ENCODE data around the gene ZNF408. TPM values are rescaled to one million over a fixed set of nuclear protein-coding genes. Genes with fewer than 3 reads are reported as not detected.

The ZNF408 gene
- polyA plus RNA-seq, 1 of the 3 experiments (the other 2 are of a cell fraction) = 7.1 TPM

- Histone ChIP-seq H4K20me1 (ENCODE audit: insufficient read depth) (no peaks in the 10 kb centered on the region), H3K9me2 (no peaks in the 10 kb centered on the region), H3K4me1 (ENCODE audit: control insufficient read depth in 1 of 2, insufficient read depth in 2 of 2, low read depth in 1 of 2, low read length in 1 of 2) (peaks cover 0 to 15% of the 10 kb centered on the region in 2 experiments; a peak in 1 of 4 replicates), H3K4me2 (no peak overlapping the region), H3F3A (replicated peaks; ENCODE audit: insufficient read depth) (peaks cover 4% of the 10 kb centered on the region), H3K79me2 (ENCODE audit: insufficient read depth) (no peaks in the 10 kb centered on the region), H3K36me3 (replicated peaks in 1 of 2; ENCODE audit: control insufficient read depth in 1 of 2, insufficient read depth in 2 of 2, low read length in 1 of 2) (peaks cover 19 to 62% of the 10 kb centered on the region in 2 experiments), H3K27ac (ENCODE audit: low read depth in 2 of 2, low read length in 1 of 2) (no peak overlapping the region), H2AFZ (ENCODE audit: low read depth) (no peak overlapping the region), H3K9ac (no peak overlapping the region), H3K27me3 (ENCODE audit: insufficient read depth) (no peaks in the 10 kb centered on the region), H3K9me3 (no peaks in the 10 kb centered on the region), H3K4me3 (ENCODE audit: low read depth in 2 of 2, low read length in 1 of 2) (no peak overlapping the region)
- TF ChIP-seq REST (IDR thresholded peaks at IDR 0.05; ENCODE audit: low read depth, low read length) = no peak
- TF ChIP-seq SMC3 (IDR thresholded peaks at IDR 0.05; ENCODE audit: low read depth, low read length) = no peak
- TF ChIP-seq MXI1 (IDR thresholded peaks at IDR 0.05; ENCODE audit: low read depth, low read length) = no peak
- no peak for TF ChIP-seq POLR2AphosphoS5 (IDR thresholded peaks at IDR 0.05; ENCODE audit: low read depth, low read length)
- TF ChIP-seq RFX5 (IDR thresholded peaks at IDR 0.05; ENCODE audit: low read length) = no peak
- TF ChIP-seq RCOR1 (IDR thresholded peaks at IDR 0.05; ENCODE audit: low read length) = no peak
- no peak for DNase-seq
- POLR2A ChIA-PET = no interaction called here
- CTCF ChIA-PET = no interaction called here
- WGBS (ENCODE audit: low lambda C conversion rate) = 98% methylated on average over 8 of the region's 8 CpGs
These were observed 23.7 kb upstream of the ZNF408 start for GRCh38 chr11:46677169-46677568.

- Histone ChIP-seq H3K9me3 (no peaks in the 10 kb centered on the region), H3K79me2 (ENCODE audit: insufficient read depth) (no peaks in the 10 kb centered on the region; the same call in 1 of the 2 replicates), H3K4me2 (no peak overlapping the region), H3K4me3 (ENCODE audit: low read depth in 2 of 2, low read length in 1 of 2) (no peak overlapping the region), H2AFZ (ENCODE audit: low read depth) (no peak overlapping the region), H3K36me3 (replicated peaks in 1 of 2; ENCODE audit: control insufficient read depth in 1 of 2, insufficient read depth in 2 of 2, low read length in 1 of 2) (peaks cover 9 to 52% of the 10 kb centered on the region in 2 experiments), H3K27me3 (ENCODE audit: insufficient read depth) (no peaks in the 10 kb centered on the region), H3K9ac (no peak overlapping the region), H3K9me2 (no peaks in the 10 kb centered on the region), H4K20me1 (ENCODE audit: insufficient read depth) (no peaks in the 10 kb centered on the region), H3K27ac (ENCODE audit: low read depth in 2 of 2, low read length in 1 of 2) (no peak overlapping the region), H3F3A (replicated peaks; ENCODE audit: insufficient read depth) (peaks cover 4% of the 10 kb centered on the region), H3K4me1 (ENCODE audit: control insufficient read depth in 1 of 2, insufficient read depth in 2 of 2, low read depth in 1 of 2, low read length in 1 of 2) (peaks cover 0 to 15% of the 10 kb centered on the region in 2 experiments; a peak in 1 of 4 replicates)
- POLR2A ChIA-PET = interaction anchor here (0.9 kb wide), 1 partner anchor 29 kb away, joined by 4 read pairs; no protein-coding TSS in a partner anchor
- CTCF ChIA-PET = interaction anchor here (0.6 to 1.6 kb wide), 3 partner anchors 9 to 19 kb away, joined by 3 to 4 read pairs (median 3); no protein-coding TSS in a partner anchor
- DNase-seq = no peak
- WGBS (ENCODE audit: low lambda C conversion rate) = 82% methylated on average over 8 of the region's 10 CpGs
- TF ChIP-seq JUND (IDR thresholded peaks at IDR 0.05) = no peak
- TF ChIP-seq CHD2 (IDR thresholded peaks at IDR 0.05; ENCODE audit: low read length, partially characterized antibody) = no peak
- no peak for TF ChIP-seq FOXJ3 (CRISPR knock-in tag; IDR thresholded peaks at IDR 0.05)
- no peak for TF ChIP-seq TAF1 (IDR thresholded peaks at IDR 0.05; ENCODE audit: borderline replicate concordance, low read depth, low read length)
- TF ChIP-seq FOSL2 (IDR thresholded peaks at IDR 0.05; ENCODE audit: borderline replicate concordance, low read depth) = no peak
- no peak for TF ChIP-seq ELF1 (IDR thresholded peaks at IDR 0.05)
- no peak for TF ChIP-seq USF2 (IDR thresholded peaks at IDR 0.05; ENCODE audit: borderline replicate concordance, low read depth, low read length)
- no peak for TF ChIP-seq RAD21 (IDR thresholded peaks at IDR 0.05; ENCODE audit: low read length)
- no peak for TF ChIP-seq EZH2phosphoT487 (IDR thresholded peaks at IDR 0.05; ENCODE audit: borderline replicate concordance, low read depth)
- no peak for TF ChIP-seq USF1 (IDR thresholded peaks at IDR 0.05; ENCODE audit: borderline replicate concordance, low read depth)
- TF ChIP-seq REST (IDR thresholded peaks at IDR 0.05; ENCODE audit: low read depth, low read length) = no peak
- TF ChIP-seq EP300 (IDR thresholded peaks at IDR 0.05; ENCODE audit: borderline replicate concordance in 1 of 2, low read depth in 1 of 2, low read length in 1 of 2) = no peak
- no peak for TF ChIP-seq MEF2A (IDR thresholded peaks at IDR 0.05; ENCODE audit: borderline replicate concordance, low read depth)
These were observed 22.7 kb upstream of the ZNF408 start for GRCh38 chr11:46677991-46678740.
